Naive thymus-derived CD4-positive, alpha-beta T cell (primary cell): ENCODE measurements around the gene ALKBH3. TPM values are rescaled to one million over a fixed set of nuclear protein-coding genes. Genes with fewer than 3 reads are reported as not detected.
A peak's percentile ranks its signal among the peaks of the same experiment; 100 is the strongest.

ENCODE experiments used
- ATAC-seq: fragments of 150-1000 bp; cut with Tn5 transposase; 2 replicates; pipeline ENCODE4 v1.10.0; 2021; ENCODE audit warnings: mild to moderate bottlenecking, moderate library complexity
- CTCF ChIA-PET: fragments of 350-600 bp; sonication (Branson Sonifier 250); formaldehyde crosslinking; loops from one replicate; lab custom pipeline; 2021; ENCODE audit warnings: antibody characterized with exemption; lab: Charles Lee
- POLR2A ChIA-PET: fragments of 350-600 bp; sonication (Branson Sonifier 250); formaldehyde crosslinking; loops from one replicate; lab custom pipeline; 2021; ENCODE audit warnings: antibody characterized with exemption, inconsistent platforms; lab: Charles Lee
- DNase-seq, 9 donors: peaks; one replicate each; pipeline versions ENCODE4 v3.0.0 to v3.0.0-alpha.2; 2020 to 2022; ENCODE audit warnings: mixed read lengths in 1 of 9
- H3K27ac ChIP-seq: one replicate; pipeline ENCODE4 v1.7.0; 2013; ENCODE audit warnings: mild to moderate bottlenecking, low read depth, low read length, moderate library complexity
- H3K27me3 ChIP-seq, 2 donors: one replicate each; pipeline ENCODE4 v1.7.0; 2013; ENCODE audit warnings: low read length in 2 of 2, mild to moderate bottlenecking in 2 of 2, moderate library complexity in 2 of 2; ENCODE audit not compliant: control insufficient read depth in 2 of 2, insufficient read depth in 2 of 2
- H3K36me3 ChIP-seq, 3 experiments: 1 replicate in 2 of 3; 2 replicates in 1 of 3; pipeline ENCODE4 v1.7.0; 2013; ENCODE audit warnings: low read length in 3 of 3, mild to moderate bottlenecking in 3 of 3, moderate library complexity in 1 of 3; ENCODE audit not compliant: insufficient read depth in 3 of 3, control insufficient read depth in 2 of 3
- H3K4me1 ChIP-seq, 2 donors: one replicate each; pipeline ENCODE4 v1.7.0; 2013; ENCODE audit warnings: low read length in 2 of 2, mild to moderate bottlenecking in 2 of 2, moderate library complexity in 1 of 2; ENCODE audit not compliant: control insufficient read depth in 2 of 2, insufficient read depth in 2 of 2
- H3K4me3 ChIP-seq: 2 replicates; pipeline ENCODE4 v1.7.0; 2013; ENCODE audit warnings: mild to moderate bottlenecking, low read length
- H3K9me3 ChIP-seq, 3 experiments: 1 replicate in 2 of 3; 2 replicates in 1 of 3; pipeline ENCODE4 v1.7.0; 2013; ENCODE audit warnings: low read length in 3 of 3; ENCODE audit not compliant: control insufficient read depth in 2 of 3
- H3K27ac Mint-ChIP-seq, 9 donors: one replicate each; pipeline ENCODE4 v1.8.0; 2020 to 2022; ENCODE audit warnings: mixed read lengths in 9 of 9, mild to moderate bottlenecking in 8 of 9, moderate library complexity in 5 of 9, inconsistent platforms in 2 of 9
- H3K27me3 Mint-ChIP-seq, 5 donors: one replicate each; pipeline ENCODE4 v1.8.0; 2021 to 2022; ENCODE audit warnings: mixed read lengths in 5 of 5, mild to moderate bottlenecking in 1 of 5
- H3K36me3 Mint-ChIP-seq, 5 donors: one replicate each; pipeline ENCODE4 v1.8.0; 2020 to 2022; ENCODE audit warnings: mixed read lengths in 5 of 5, mild to moderate bottlenecking in 3 of 5, inconsistent platforms in 1 of 5
- H3K4me1 Mint-ChIP-seq, 7 donors: one replicate each; pipeline ENCODE4 v1.8.0; 2020 to 2022; ENCODE audit warnings: mixed read lengths in 7 of 7, mild to moderate bottlenecking in 3 of 7, inconsistent platforms in 1 of 7
- H3K4me3 Mint-ChIP-seq, 10 donors: one replicate each; pipeline ENCODE4 v1.8.0; 2020 to 2022; ENCODE audit warnings: mild to moderate bottlenecking in 10 of 10, mixed read lengths in 10 of 10, moderate library complexity in 6 of 10, inconsistent platforms in 2 of 10
- H3K9me3 Mint-ChIP-seq, 11 donors: one replicate each; pipeline ENCODE4 v1.8.0; 2020 to 2022; ENCODE audit warnings: mixed read lengths in 11 of 11, mild to moderate bottlenecking in 4 of 11, inconsistent platforms in 1 of 11, moderate library complexity in 1 of 11
- intact Hi-C, 2 donors: fragments of 100-400 bp; cut with micrococcal nuclease; formaldehyde crosslinking; loops; one replicate each; pipeline ENCODE4 v1.15.1; 2023
- polyA plus RNA-seq, 2 donors: library from polyadenylated mRNA; unstranded; fragments of 300-500 nt; fragmentation: Illumina TruSeq; gene quantifications; one replicate each; pipeline ENCODE4 v1.2.3, GENCODE V29; 2021
- total RNA-seq, 6 experiments: library from RNA in 5 of 6; stranded (reverse) in 5 of 6; gene quantifications; 1 replicate in 5 of 6; 2 replicates in 1 of 6; pipeline ENCODE4 v1.2.3 and lab custom pipeline; 2021 to 2026

ALKBH3 gene
- total and polyA plus RNA-seq, 7 experiments from 2014 or later = 28.9 to 43.2 (median 30.4) TPM

- Mint-ChIP-seq H3K27ac (no peak overlapping the region), H3K9me3 (peaks cover 0 to 2% (median 0%) of the 10 kb centered on the region in 11 donors), H3K4me1 (peaks cover 4 to 12% (median 5%) of the 10 kb centered on the region in 7 donors), H3K4me3 (no peak overlapping the region), H3K27me3 (peaks cover 12 to 66% (median 49%) of the 10 kb centered on the region in 5 donors), H3K36me3 (peaks cover 0 to 3% (median 0%) of the 10 kb centered on the region in 5 donors)
- no peak for ATAC-seq
- Histone ChIP-seq H3K36me3 (no peaks in the 10 kb centered on the region), H3K27me3 (no peaks in the 10 kb centered on the region), H3K4me1 (peaks cover 0 to 7% of the 10 kb centered on the region in 2 donors), H3K9me3 (no peaks in the 10 kb centered on the region), H3K4me3 (no peak overlapping the region), H3K27ac (no peak overlapping the region)
- CTCF ChIA-PET = no interaction called here
- POLR2A ChIA-PET = interaction anchor here (0.7 kb wide), 1 partner anchor 62 kb away, joined by 3 read pairs; no protein-coding TSS in a partner anchor
- DNase-seq = no peak
- intact Hi-C loops = no loop called here
Measured at GRCh38 chr11:43874078-43874477, 6.6 kb upstream of the ALKBH3 start.

- Mint-ChIP-seq H3K4me1 (peaks cover 0 to 5% (median under 1%) of the 10 kb centered on the region in 7 donors), H3K9me3 (peaks cover 0 to 4% (median 0%) of the 10 kb centered on the region in 11 donors), H3K4me3 (no peak overlapping the region), H3K27me3 (peaks cover 12 to 68% (median 49%) of the 10 kb centered on the region in 5 donors), H3K27ac (no peak overlapping the region), H3K36me3 (peaks cover 0 to 3% (median 0%) of the 10 kb centered on the region in 5 donors)
- POLR2A ChIA-PET = no interaction called here
- intact Hi-C loops = no loop called here
- CTCF ChIA-PET = no interaction called here
- DNase-seq = no peak
- Histone ChIP-seq H3K9me3 (no peaks in the 10 kb centered on the region), H3K4me1 (peaks cover 0 to under 1% of the 10 kb centered on the region in 2 donors), H3K4me3 (no peak overlapping the region), H3K36me3 (no peaks in the 10 kb centered on the region), H3K27me3 (no peaks in the 10 kb centered on the region), H3K27ac (no peak overlapping the region)
- ATAC-seq = no peak
Measured at GRCh38 chr11:43874738-43875137, 5.9 kb upstream of the ALKBH3 start.

GRCh38 chr11:43879789-43880639 is 617 bp upstream of the ALKBH3 start:
- peak overlapping the region; percentile 80 for H3K27ac ChIP-seq
- intact Hi-C loops = loop anchor here (1.0 to 2.0 kb wide), 11 partner anchors 11 to 1475 kb away; partner anchors contain the start of genes HSD17B12 (in 2 of the 2), ACCS (in 1 of the 2), EXT2 (in 1 of the 2) and PRDM11 (in 1 of the 2)
- H3K36me3 Mint-ChIP-seq = peaks cover 0 to 27% (median 11%) of the 10 kb centered on the region in 5 donors
- H3K4me3 ChIP-seq = peak overlapping the region; percentile 90
- H3K4me1 ChIP-seq = peaks cover 16 to 19% of the 10 kb centered on the region in 2 donors
- ATAC-seq (no peak), DNase-seq (no peak)
- H3K27me3 Mint-ChIP-seq = peaks cover 0 to 29% (median 17%) of the 10 kb centered on the region in 5 donors
- peak overlapping the region; percentile 82 to 97 (median 88) for H3K27ac Mint-ChIP-seq
- ChIA-PET POLR2A (interaction anchor here (1.0 to 1.6 kb wide), 2 partner anchors 186 to 200 kb away, joined by 5 to 11 read pairs; partner anchors contain the start of genes ACCS and HSD17B12), CTCF (interaction anchor here (0.5 to 0.6 kb wide), 2 partner anchors 254 to 1460 kb away, joined by 3 read pairs; no protein-coding TSS in a partner anchor)
- H3K27me3 ChIP-seq = no peaks in the 10 kb centered on the region
- H3K9me3 ChIP-seq = no peaks in the 10 kb centered on the region
- H3K9me3 Mint-ChIP-seq = peaks cover 0 to 7% (median 2%) of the 10 kb centered on the region in 11 donors
- H3K4me3 Mint-ChIP-seq = peak overlapping the region; percentile 87 to 96 (median 90)
- H3K36me3 ChIP-seq = peaks cover 0 to 20% (median 0%) of the 10 kb centered on the region in 3 experiments
- H3K4me1 Mint-ChIP-seq = peaks cover 9 to 47% (median 36%) of the 10 kb centered on the region in 7 donors

- no peak overlapping the region for H3K4me3 Mint-ChIP-seq
- H3K36me3 ChIP-seq = peaks cover 12 to 85% (median 14%) of the 10 kb centered on the region in 3 experiments
- H3K4me3 ChIP-seq = no peak overlapping the region
- peaks cover 16 to 73% (median 33%) of the 10 kb centered on the region in 5 donors for H3K36me3 Mint-ChIP-seq
- H3K27me3 ChIP-seq = no peaks in the 10 kb centered on the region
- H3K9me3 ChIP-seq = no peaks in the 10 kb centered on the region
- H3K27ac Mint-ChIP-seq = no peak overlapping the region
- H3K4me1 Mint-ChIP-seq = peaks cover 2 to 23% (median 15%) of the 10 kb centered on the region in 7 donors
- ChIA-PET POLR2A (no interaction called here), CTCF (no interaction called here)
- DNase-seq (no peak), ATAC-seq (no peak)
- no peaks in the 10 kb centered on the region for H3K9me3 Mint-ChIP-seq
- intact Hi-C loops = loop anchor here in 1 of 2 donors (10.0 kb wide), 1 partner anchor 172 kb away; the partner anchor contains the start of gene ACCS
- H3K27me3 Mint-ChIP-seq = no peaks in the 10 kb centered on the region
- H3K27ac ChIP-seq = no peak overlapping the region
- no peaks in the 10 kb centered on the region for H3K4me1 ChIP-seq
Measured at GRCh38 chr11:43892851-43893250, 12.2 kb downstream of the ALKBH3 start.

GRCh38 chr11:43894546-43894945 is 13.9 kb downstream of the ALKBH3 start:
- H3K27ac Mint-ChIP-seq = peak overlapping the region in 1 of 9 donors; percentile 59
- DNase-seq (no peak), ATAC-seq (no peak)
- CTCF ChIA-PET = no interaction called here
- H3K9me3 ChIP-seq = no peaks in the 10 kb centered on the region
- peaks cover 25 to 78% (median 31%) of the 10 kb centered on the region in 5 donors for H3K36me3 Mint-ChIP-seq
- H3K27me3 ChIP-seq = no peaks in the 10 kb centered on the region
- H3K27ac ChIP-seq = no peak overlapping the region
- no peaks in the 10 kb centered on the region for H3K4me1 ChIP-seq
- intact Hi-C loops = loop anchor here in 1 of 2 donors (10.0 kb wide), 1 partner anchor 170 kb away; the partner anchor contains the start of gene ACCS
- H3K36me3 ChIP-seq = peaks cover 12 to 88% (median 27%) of the 10 kb centered on the region in 3 experiments
- no peak overlapping the region for H3K4me3 Mint-ChIP-seq
- POLR2A ChIA-PET = no interaction called here
- H3K4me3 ChIP-seq = no peak overlapping the region
- H3K4me1 Mint-ChIP-seq = peaks cover 2 to 23% (median 15%) of the 10 kb centered on the region in 7 donors
- H3K27me3 Mint-ChIP-seq = no peaks in the 10 kb centered on the region
- no peaks in the 10 kb centered on the region for H3K9me3 Mint-ChIP-seq

GRCh38 chr11:43895601-43896000 is 15.0 kb downstream of the ALKBH3 start:
- peaks cover 20 to 72% (median 27%) of the 10 kb centered on the region in 5 donors for H3K36me3 Mint-ChIP-seq
- peaks cover 10 to 86% (median 27%) of the 10 kb centered on the region in 3 experiments for H3K36me3 ChIP-seq
- no peak overlapping the region for H3K27ac ChIP-seq
- DNase-seq (no peak), ATAC-seq (no peak)
- H3K27me3 Mint-ChIP-seq = no peaks in the 10 kb centered on the region
- intact Hi-C loops = loop anchor here in 1 of 2 donors (10.0 kb wide), 1 partner anchor 169 kb away; the partner anchor contains the start of gene ACCS
- H3K4me3 ChIP-seq = no peak overlapping the region
- no peaks in the 10 kb centered on the region for H3K9me3 ChIP-seq
- no peaks in the 10 kb centered on the region for H3K4me1 ChIP-seq
- H3K4me1 Mint-ChIP-seq = peaks cover 0 to 15% (median 9%) of the 10 kb centered on the region in 7 donors
- no peaks in the 10 kb centered on the region for H3K27me3 ChIP-seq
- no peak overlapping the region for H3K27ac Mint-ChIP-seq
- H3K4me3 Mint-ChIP-seq = no peak overlapping the region
- CTCF ChIA-PET = no interaction called here
- POLR2A ChIA-PET = no interaction called here
- H3K9me3 Mint-ChIP-seq = no peaks in the 10 kb centered on the region
